PC-9 (cell line): ENCODE data around the gene TMEM263. TPM values are rescaled to one million over a fixed set of nuclear protein-coding genes. Genes with fewer than 3 reads are reported as not detected.

Source experiments
- BruUV-seq: library from RNA; stranded (reverse); fragments of 400-500 nt; replicated peaks from 2 replicates; lab custom pipeline; 2021; lab: Mats Ljungman, UMichigan
- CTCF ChIA-PET: fragments of 300-600 bp; sonication (Branson Sonifier 250); formaldehyde crosslinking; loops from one replicate; lab custom pipeline; 2022; ENCODE audit warnings: antibody characterized with exemption; lab: Charles Lee
- POLR2A ChIA-PET: fragments of 300-600 bp; sonication (Branson Sonifier 250); formaldehyde crosslinking; loops from one replicate; lab custom pipeline; 2022; ENCODE audit warnings: antibody characterized with exemption; ENCODE audit not compliant: unreplicated experiment; lab: Charles Lee
- DNase-seq, 2 experiments: peaks; one replicate each; pipeline versions ENCODE4 v3.0.0 to v3.0.0-alpha.2; 2015 to 2022; ENCODE audit warnings: mixed read lengths in 1 of 2
- H2AFZ ChIP-seq: fragments of 200-600 bp; sonication (generic); 2 replicates; pipeline ENCODE4 v1.8.1; 2017; ENCODE audit warnings: antibody characterized with exemption
- H3F3A ChIP-seq: fragments of 200-600 bp; sonication (generic); 2 replicates; pipeline ENCODE4 v1.8.1; 2017; ENCODE audit warnings: antibody characterized with exemption, mild to moderate bottlenecking, low read depth; ENCODE audit not compliant: insufficient read depth
- H3K27ac ChIP-seq: fragments of 200-600 bp; sonication (generic); 2 replicates; pipeline ENCODE4 v1.6.1; 2016; ENCODE audit warnings: mixed run types
- H3K27me3 ChIP-seq: fragments of 200-600 bp; sonication (generic); 2 replicates; pipeline ENCODE4 v1.6.1; 2016; ENCODE audit warnings: low read depth, mixed run types; ENCODE audit not compliant: insufficient read depth
- H3K36me3 ChIP-seq: fragments of 200-600 bp; sonication (generic); 2 replicates; pipeline ENCODE4 v1.6.1; 2016; ENCODE audit warnings: low read depth, mixed run types
- H3K4me1 ChIP-seq: fragments of 200-600 bp; sonication (generic); replicated peaks from 2 replicates; pipeline ENCODE4 v1.6.1; 2016; ENCODE audit warnings: mixed run types; ENCODE audit not compliant: insufficient read depth
- H3K4me2 ChIP-seq: fragments of 200-600 bp; sonication (generic); 2 replicates; pipeline ENCODE4 v1.6.1; 2017; ENCODE audit warnings: mixed run types
- H3K4me3 ChIP-seq: fragments of 200-600 bp; sonication (generic); 2 replicates; pipeline ENCODE4 v1.6.1; 2016; ENCODE audit warnings: mixed run types
- H3K79me2 ChIP-seq: fragments of 200-600 bp; sonication (generic); 2 replicates; pipeline ENCODE4 v1.6.1; 2017; ENCODE audit warnings: low read depth, mixed run types
- H3K9me2 ChIP-seq: fragments of 200-600 bp; sonication (generic); 2 replicates; pipeline ENCODE4 v1.8.1; 2017; ENCODE audit warnings: mild to moderate bottlenecking; ENCODE audit not compliant: insufficient read depth
- H3K9me3 ChIP-seq: fragments of 200-600 bp; sonication (generic); 2 replicates; pipeline ENCODE4 v1.8.1; 2016; ENCODE audit warnings: low read depth; ENCODE audit not compliant: insufficient read depth
- H4K20me1 ChIP-seq: fragments of 200-600 bp; sonication (generic); 2 replicates; pipeline ENCODE4 v1.8.1; 2017; ENCODE audit not compliant: insufficient read depth
- EZH2 ChIP-seq: fragments of 200-600 bp; sonication (generic); IDR thresholded peaks from 2 replicates; pipeline ENCODE4 v1.8.0; 2017; ENCODE audit warnings: antibody characterized with exemption, low read depth
- intact Hi-C: fragments of 100-400 bp; cut with micrococcal nuclease; formaldehyde crosslinking; loops from one replicate; pipeline ENCODE4 v1.10.0; 2022; ENCODE audit not compliant: unreplicated experiment
- total RNA-seq: library from RNA; stranded (reverse); gene quantifications from 2 replicates; pipeline ENCODE4 v1.2.3, GENCODE V29; 2021
- TF ChIP-seq, protein P1 (sequence below): fragments of 200-600 bp; sonication (generic); conservative IDR thresholded peaks from 2 replicates; pipeline ENCODE4 v1.6.1; 2017; ENCODE audit warnings: mixed run types, antibody characterized with exemption, mild to moderate bottlenecking, moderate library complexity

TMEM263 gene
- total RNA-seq, 1 experiment from 2014 or later: 33.2 TPM

DNA sequence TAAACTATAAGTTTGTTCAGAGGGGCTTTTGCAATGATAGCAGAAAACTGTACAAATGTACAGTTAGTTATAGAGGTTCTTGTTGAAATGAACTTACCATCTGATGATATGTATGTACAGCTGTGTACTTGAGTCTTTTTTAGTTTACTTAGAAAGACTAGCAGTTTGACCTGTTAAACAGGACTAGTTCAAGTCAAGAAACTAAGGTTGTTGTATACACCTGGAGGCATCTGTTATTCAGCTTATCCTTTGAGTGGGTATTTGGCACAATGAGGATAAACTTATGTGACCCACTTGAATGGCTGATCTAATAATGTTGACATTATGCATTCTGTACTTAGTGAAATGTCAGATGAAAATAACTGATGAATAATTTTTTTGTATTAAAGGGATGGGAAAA is 17.8 kb downstream of the TMEM263 start:
- peaks cover 13% of the 10 kb centered on the region for H3K4me1 ChIP-seq
- intact Hi-C loops: no loop called here
- no peaks in the 10 kb centered on the region for H3K27me3 ChIP-seq
- ChIA-PET POLR2A (no interaction called here), CTCF (no interaction called here)
- no peaks in the 10 kb centered on the region for H3K79me2 ChIP-seq
- no peak overlapping the region for H3K27ac ChIP-seq
- no peaks in the 10 kb centered on the region for H3K9me2 ChIP-seq
- peaks cover 14% of the 10 kb centered on the region for H3F3A ChIP-seq
- H3K4me2 ChIP-seq: no peak overlapping the region
- H2AFZ ChIP-seq: no peak overlapping the region
- 0 out of 2 replicates have a peak, but pooled peaks cover 5% of the 10 kb centered on the region for H4K20me1 ChIP-seq
- H3K4me3 ChIP-seq: no peak overlapping the region
- no peak for DNase-seq
- TF ChIP-seq, protein P1, sequence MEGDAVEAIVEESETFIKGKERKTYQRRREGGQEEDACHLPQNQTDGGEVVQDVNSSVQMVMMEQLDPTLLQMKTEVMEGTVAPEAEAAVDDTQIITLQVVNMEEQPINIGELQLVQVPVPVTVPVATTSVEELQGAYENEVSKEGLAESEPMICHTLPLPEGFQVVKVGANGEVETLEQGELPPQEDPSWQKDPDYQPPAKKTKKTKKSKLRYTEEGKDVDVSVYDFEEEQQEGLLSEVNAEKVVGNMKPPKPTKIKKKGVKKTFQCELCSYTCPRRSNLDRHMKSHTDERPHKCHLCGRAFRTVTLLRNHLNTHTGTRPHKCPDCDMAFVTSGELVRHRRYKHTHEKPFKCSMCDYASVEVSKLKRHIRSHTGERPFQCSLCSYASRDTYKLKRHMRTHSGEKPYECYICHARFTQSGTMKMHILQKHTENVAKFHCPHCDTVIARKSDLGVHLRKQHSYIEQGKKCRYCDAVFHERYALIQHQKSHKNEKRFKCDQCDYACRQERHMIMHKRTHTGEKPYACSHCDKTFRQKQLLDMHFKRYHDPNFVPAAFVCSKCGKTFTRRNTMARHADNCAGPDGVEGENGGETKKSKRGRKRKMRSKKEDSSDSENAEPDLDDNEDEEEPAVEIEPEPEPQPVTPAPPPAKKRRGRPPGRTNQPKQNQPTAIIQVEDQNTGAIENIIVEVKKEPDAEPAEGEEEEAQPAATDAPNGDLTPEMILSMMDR: no peak
- no peak for TF ChIP-seq EZH2
- BruUV-seq: no TSS peak
- peaks cover 12% of the 10 kb centered on the region for H3K36me3 ChIP-seq
- H3K9me3 ChIP-seq: no peaks in the 10 kb centered on the region

DNA sequence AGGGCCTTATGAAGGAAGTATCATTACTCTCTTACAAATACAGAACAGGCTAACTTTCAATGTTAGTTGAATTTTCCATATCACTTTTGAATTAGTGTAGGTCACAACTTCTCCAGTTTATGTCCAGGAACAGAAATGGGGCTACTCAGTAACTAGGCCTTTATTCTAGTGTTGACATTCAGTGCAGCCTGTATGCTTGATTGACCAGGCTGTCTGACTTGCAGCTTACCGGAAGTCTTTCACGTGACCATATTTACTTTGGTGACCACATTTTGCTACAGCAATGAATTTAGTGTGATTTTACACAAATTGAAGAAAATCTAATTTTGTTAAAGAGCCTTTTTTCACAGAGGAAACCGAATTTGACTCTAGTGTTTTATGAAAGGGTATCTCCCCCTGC is 18.8 kb downstream of the TMEM263 start:
- no peak for TF ChIP-seq EZH2
- TF ChIP-seq, protein P1: no peak
- H3K79me2 ChIP-seq: no peaks in the 10 kb centered on the region

DNA sequence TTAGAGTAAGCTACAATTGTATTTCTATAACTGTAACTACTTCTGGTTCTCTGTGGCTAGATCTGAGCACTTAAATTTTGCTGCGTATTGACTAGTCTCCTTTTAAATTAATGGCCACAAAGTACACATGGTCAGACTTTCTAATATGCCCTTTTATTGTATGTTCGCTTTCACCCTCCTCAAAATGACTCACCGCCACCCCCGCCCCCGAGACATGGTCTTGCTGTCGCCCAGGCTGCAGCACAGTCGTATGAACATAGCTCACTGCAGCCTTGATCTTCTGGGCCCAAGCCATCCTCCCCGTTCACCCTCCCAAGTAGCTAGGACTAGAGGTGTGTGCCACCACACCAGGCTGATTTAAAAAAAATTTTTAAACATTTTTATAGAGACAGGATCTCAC is 19.4 kb downstream of the TMEM263 start:
- H3K4me1 ChIP-seq: peaks cover 13% of the 10 kb centered on the region
- H3F3A ChIP-seq: peaks cover 14% of the 10 kb centered on the region
- H3K27me3 ChIP-seq: no peaks in the 10 kb centered on the region
- no peak overlapping the region for H2AFZ ChIP-seq
- peaks cover 8% of the 10 kb centered on the region; the same call in 1 of the 2 replicates for H3K36me3 ChIP-seq
- no TSS peak for BruUV-seq
- H3K9me2 ChIP-seq: no peaks in the 10 kb centered on the region
- ChIA-PET POLR2A (no interaction called here), CTCF (no interaction called here)
- H4K20me1 ChIP-seq: 0 out of 2 replicates have a peak, but pooled peaks cover 5% of the 10 kb centered on the region
- no peaks in the 10 kb centered on the region for H3K9me3 ChIP-seq
- no peaks in the 10 kb centered on the region for H3K79me2 ChIP-seq
- H3K4me3 ChIP-seq: no peak overlapping the region
- TF ChIP-seq, protein P1: no peak
- TF ChIP-seq EZH2: no peak
- no peak overlapping the region for H3K27ac ChIP-seq
- H3K4me2 ChIP-seq: no peak overlapping the region
- intact Hi-C loops: no loop called here
- no peak for DNase-seq

More for the DNA sequence above, 18.8 kb downstream of the TMEM263 start:
- ChIA-PET POLR2A (no interaction called here), CTCF (no interaction called here)
- no peaks in the 10 kb centered on the region for H3K27me3 ChIP-seq
- peaks cover 14% of the 10 kb centered on the region for H3F3A ChIP-seq
- no peak overlapping the region for H2AFZ ChIP-seq
- no TSS peak for BruUV-seq
- peaks cover 13% of the 10 kb centered on the region for H3K4me1 ChIP-seq
- H3K9me2 ChIP-seq: no peaks in the 10 kb centered on the region
- no peaks in the 10 kb centered on the region for H3K9me3 ChIP-seq
- no peak overlapping the region for H3K4me3 ChIP-seq
- 0 out of 2 replicates have a peak, but pooled peaks cover 5% of the 10 kb centered on the region for H4K20me1 ChIP-seq
- no peak overlapping the region for H3K27ac ChIP-seq
- peaks cover 8% of the 10 kb centered on the region; the same call in 1 of the 2 replicates for H3K36me3 ChIP-seq
- H3K4me2 ChIP-seq: no peak overlapping the region
- DNase-seq: no peak
- intact Hi-C loops: no loop called here
